Measurements from ENCODE around the gene ENO2.

ENO2 gene

DNA sequence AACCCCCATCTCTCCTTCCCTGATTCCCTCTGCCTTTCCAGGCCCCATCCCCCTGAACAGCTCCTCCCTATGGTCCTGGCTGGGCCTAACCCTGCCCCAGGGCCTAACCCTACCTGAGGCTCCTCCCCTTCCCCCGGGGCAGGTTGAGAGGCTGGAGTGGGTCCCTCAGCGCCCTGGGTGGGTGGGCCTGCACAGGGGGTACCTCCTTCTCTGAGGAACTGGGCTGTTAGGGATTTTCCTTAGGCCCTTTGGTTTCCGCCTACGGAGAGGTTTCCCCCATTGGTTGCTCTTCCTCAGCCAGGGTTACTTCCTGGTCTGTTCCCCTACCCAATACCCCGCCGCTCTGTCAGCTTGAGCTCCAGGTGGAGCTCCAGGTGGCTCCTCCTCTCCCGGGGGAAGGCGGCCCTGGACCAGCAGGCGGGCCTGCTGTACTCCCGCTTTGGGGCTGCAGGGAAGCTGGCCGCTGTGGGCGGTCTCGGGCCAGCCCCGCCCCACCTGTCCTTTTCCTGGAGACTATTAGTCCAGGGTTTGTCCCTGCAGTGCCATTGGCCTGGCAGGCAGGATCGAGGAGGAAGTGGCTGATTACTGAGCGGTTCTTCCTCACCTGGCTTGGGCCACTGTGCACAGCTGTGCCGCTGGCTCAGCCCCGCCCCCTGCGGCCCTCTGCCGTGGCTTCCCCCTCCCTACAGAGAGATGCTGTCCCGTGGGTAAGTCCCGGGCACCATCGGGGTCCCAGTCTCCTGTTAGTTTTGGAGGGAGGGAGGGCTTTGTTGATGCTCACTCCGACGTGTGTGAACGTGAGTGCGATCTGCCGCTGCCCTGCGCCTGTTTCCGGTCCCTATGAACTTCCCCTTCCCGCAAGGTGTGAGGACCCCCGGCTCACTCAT is 31.9 kb downstream of the ENO2 start:
- in situ Hi-C loops (cut with HindIII; ENCODE audit: low pct_unique_long_range_greater_than_20kb, low sequenced_read_pairs) = no loop called here
- peak; percentile 61 to 93 for DNase-seq (ENCODE audit: low read depth in 1 of 2, low spot score in 1 of 2)
- no peak for TF ChIP-seq JUND (IDR thresholded peaks at IDR 0.05; ENCODE audit: low read depth)

DNA sequence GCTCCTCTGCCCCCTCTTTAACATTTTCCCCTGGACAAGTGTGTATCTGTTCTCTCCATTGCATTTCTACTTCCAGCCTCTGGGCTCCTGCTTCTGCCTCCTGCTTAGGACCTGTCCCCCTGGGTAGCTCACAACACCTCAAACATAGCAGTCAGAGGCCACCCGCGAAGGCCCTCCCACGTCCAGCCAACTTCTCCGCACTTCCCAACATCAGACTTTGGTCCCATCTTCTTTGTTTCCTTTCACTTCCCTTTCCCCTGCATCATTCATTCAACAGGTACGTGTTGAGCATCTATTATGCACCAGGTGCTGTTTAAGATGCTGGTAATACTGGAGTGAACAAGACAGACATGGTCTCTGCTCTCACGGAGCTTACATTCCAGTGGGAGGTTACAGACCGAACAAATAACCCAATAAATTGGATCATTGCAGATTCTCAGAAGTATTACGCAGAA is 32.6 kb downstream of the ENO2 start:
- no peak for DNase-seq (ENCODE audit: low read depth in 1 of 2, low spot score in 1 of 2)
- in situ Hi-C loops (cut with HindIII; ENCODE audit: low pct_unique_long_range_greater_than_20kb, low sequenced_read_pairs) = no loop called here
- no peak for TF ChIP-seq JUND (IDR thresholded peaks at IDR 0.05; ENCODE audit: low read depth)

DNA sequence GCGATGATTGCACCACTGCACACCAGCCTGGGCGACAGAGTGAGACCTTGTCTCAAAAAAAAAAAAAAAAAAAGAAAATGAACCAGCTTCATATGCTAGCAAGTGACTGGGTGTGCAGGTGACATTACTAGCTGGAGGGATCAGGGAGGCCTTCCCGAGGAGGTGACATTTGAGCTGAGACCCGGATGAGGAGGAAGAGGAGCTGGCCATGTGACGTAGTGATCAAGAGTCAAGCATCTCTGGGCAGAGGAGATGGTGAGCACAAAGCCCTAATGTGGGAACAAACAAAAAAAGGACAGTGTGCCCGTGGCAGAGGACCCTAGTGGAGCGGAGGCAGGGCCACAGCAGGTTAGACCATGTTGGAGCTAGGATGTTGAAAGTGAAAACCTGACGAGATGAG is 33.2 kb downstream of the ENO2 start:
- in situ Hi-C loops (cut with HindIII; ENCODE audit: low pct_unique_long_range_greater_than_20kb, low sequenced_read_pairs) = no loop called here
- DNase-seq (ENCODE audit: low read depth in 1 of 2, low spot score in 1 of 2) = no peak
- TF ChIP-seq JUND (IDR thresholded peaks at IDR 0.05; ENCODE audit: low read depth) = no peak

DNA sequence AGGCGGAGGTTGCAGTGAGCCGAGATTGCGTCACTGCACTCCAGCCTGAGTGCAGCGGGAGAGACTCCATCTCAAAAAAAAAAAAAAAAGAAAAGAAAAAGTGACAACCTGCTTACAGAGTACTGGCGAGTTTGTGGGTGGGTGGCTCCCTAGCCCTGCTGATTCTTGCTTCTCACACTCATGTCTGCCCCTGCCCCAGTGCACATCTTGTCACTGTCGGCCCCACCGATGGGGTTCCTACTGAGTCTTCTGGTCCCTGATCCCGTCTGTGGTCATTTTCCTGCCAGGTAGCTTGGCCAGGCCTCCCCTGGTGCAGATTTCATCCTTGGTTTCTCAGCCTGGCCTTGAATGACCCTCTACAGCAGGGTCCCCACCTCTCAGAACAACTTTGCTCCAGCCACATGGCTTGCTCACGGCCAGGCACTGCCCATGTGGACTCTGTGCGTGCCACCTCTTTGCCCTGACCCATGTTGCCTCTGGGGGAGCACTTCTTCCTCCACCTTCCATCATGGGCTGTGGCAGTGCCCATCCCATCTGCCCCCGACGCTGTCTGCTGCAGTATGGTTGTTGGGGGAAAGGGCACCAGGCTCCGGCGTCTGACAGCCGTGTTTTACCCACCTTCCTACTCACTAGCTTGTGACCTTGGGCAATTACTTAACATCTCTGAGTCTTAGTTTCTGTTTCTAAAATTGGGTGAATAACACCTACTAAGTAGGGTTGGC is 34.7 kb downstream of the ENO2 start:
- in situ Hi-C loops (cut with HindIII; ENCODE audit: low pct_unique_long_range_greater_than_20kb, low sequenced_read_pairs) = no loop called here
- no peak for DNase-seq (ENCODE audit: low read depth in 1 of 2, low spot score in 1 of 2)
- TF ChIP-seq JUND (IDR thresholded peaks at IDR 0.05; ENCODE audit: low read depth) = no peak

DNA sequence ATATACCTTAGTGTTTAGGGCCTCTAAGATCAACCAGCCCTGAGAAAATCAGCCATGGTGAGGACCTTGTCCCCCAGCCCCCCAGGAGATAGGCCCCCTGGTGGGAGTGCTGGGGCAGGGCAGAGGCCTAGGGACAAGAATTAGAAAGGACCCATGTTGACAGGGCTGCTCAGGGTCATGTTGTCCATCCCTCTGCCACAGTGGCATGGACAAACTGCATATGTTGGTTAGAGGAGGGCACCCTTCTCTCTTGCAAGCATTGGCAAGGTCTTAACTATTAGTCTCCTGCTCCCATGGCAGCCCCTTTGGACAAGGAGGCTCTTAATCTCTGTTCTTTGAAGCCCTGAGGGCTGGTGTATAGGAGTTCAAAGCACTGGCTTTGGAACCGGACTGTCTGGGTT is 36.0 kb downstream of the ENO2 start:
- DNase-seq (ENCODE audit: low read depth in 1 of 2, low spot score in 1 of 2) = no peak
- in situ Hi-C loops (cut with HindIII; ENCODE audit: low pct_unique_long_range_greater_than_20kb, low sequenced_read_pairs) = no loop called here
- no peak for TF ChIP-seq JUND (IDR thresholded peaks at IDR 0.05; ENCODE audit: low read depth)

DNA sequence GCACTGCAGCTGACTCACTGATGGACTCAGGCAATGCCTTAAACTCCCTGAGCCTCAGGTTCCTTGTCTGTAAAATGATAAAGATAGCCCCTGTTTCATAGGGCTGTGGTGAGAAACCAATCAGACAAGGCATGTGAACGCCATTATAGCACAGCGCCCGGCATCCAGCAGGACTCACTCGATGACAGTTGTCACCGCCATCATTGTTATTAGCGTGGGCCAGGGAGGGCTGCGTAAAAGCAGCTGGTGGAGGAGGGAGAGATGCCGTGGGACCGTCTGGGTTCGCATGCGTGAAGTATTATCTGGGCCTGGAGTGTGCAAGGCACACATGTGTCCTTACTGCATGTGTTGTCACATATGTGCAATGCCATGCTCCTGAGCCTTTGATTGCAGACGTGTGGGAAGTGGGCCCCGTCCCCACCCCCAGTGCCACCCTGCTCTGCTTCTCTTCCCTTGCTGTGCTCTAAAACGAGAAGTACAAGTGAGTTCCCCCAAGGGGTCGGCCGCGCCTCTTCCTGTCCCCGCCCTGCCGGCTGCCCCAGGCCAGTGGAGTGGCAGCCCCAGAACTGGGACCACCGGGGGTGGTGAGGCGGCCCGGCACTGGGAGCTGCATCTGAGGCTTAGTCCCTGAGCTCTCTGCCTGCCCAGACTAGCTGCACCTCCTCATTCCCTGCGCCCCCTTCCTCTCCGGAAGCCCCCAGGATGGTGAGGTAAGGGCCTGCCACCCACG is 36.6 kb downstream of the ENO2 start, which contains the start of gene PTPN6:
Gene PTPN6 (plus strand): TSS at position 546 of the 730 bp plus-strand sequence. CDS start 157 bp downstream, at position 703.
- TF ChIP-seq JUND (IDR thresholded peaks at IDR 0.05; ENCODE audit: low read depth) = no peak
- DNase-seq (ENCODE audit: low read depth in 1 of 2, low spot score in 1 of 2) = no peak
- in situ Hi-C loops (cut with HindIII; ENCODE audit: low pct_unique_long_range_greater_than_20kb, low sequenced_read_pairs) = no loop called here

DNA sequence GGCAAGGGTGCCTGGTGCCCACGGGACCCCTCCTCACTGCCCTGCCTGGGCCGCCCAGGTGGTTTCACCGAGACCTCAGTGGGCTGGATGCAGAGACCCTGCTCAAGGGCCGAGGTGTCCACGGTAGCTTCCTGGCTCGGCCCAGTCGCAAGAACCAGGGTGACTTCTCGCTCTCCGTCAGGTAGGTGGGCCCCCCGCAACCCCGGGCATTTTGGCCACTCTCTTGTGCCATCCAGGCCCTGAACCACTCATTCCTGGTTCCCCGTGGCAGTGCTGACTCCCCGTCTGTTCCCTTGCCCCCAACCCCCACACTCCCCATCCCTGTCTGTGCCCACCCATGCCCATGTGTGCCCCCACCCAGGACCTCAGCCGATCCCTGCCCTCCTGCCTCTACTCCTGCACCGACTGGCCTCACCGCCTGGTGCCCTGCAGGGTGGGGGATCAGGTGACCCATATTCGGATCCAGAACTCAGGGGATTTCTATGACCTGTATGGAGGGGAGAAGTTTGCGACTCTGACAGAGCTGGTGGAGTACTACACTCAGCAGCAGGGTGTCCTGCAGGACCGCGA is 37.3 kb downstream of the ENO2 start:
- in situ Hi-C loops (cut with HindIII; ENCODE audit: low pct_unique_long_range_greater_than_20kb, low sequenced_read_pairs) = no loop called here
- TF ChIP-seq JUND (IDR thresholded peaks at IDR 0.05; ENCODE audit: low read depth) = no peak
- no peak for DNase-seq (ENCODE audit: low read depth in 1 of 2, low spot score in 1 of 2)

DNA sequence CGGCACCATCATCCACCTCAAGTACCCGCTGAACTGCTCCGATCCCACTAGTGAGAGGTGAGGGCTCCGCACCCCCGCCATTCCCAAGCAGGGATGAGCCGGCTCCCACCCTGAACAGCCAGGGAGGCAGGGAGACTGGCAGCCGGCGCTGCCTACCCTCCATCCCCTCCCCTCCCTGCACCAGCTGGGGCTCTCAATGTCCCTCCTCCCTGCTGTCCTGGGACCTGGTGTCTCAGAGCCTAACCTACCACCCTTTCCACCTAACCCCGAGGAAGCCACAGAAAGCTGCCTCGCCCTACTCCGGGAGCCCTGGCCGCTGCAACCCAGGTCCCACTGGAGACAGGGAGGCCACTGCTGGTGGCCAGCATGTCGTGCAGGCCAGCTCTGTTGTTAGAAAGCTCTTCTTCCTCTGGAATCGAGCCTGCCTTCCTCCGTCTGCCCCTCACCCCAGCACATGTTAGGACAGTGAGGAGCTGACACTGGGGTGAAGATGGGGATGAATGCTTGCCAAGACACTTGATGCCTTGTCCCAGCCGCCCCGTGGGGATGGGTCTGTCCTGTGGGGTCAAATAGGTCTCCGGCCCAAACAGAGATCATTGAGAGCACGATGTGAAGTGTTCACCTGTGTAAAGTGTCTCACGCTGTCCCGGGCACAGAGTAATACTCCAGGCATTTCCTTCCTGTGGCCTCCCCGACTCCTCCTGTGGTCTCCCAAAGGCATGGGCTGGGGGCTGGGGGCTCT is 37.9 kb downstream of the ENO2 start:
- DNase-seq (ENCODE audit: low read depth in 1 of 2, low spot score in 1 of 2) = no peak
- TF ChIP-seq JUND (IDR thresholded peaks at IDR 0.05; ENCODE audit: low read depth) = no peak
- in situ Hi-C loops (cut with HindIII; ENCODE audit: low pct_unique_long_range_greater_than_20kb, low sequenced_read_pairs) = no loop called here

DNA sequence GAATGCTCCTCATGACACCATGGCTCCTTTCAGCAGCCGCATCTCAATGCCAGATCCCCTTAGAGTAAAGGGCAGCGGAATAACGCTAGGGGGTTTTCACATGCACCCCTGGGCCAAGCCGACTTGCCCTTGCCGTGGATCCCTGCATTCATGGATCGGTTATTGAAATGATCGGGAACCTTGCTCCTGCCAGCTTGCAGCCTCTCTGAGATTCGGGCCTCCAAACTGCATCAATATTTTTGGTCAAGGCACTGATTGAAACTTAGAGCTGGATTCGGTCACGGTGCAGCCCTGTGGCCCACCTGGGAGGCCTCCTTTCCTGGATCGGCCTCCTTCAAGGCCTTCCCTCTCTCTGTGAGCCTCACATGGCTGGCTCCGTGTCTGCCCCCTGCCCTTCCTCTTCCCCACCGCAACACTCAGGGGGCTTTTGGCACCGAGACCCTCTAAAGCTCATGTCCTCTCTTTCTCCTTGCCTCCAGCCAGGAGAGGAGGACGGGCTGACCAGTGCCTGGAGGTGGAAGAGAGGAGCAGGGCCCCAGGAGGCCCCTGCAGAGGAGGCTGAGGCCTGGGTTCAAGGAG is 38.6 kb downstream of the ENO2 start:
- no peak for TF ChIP-seq JUND (IDR thresholded peaks at IDR 0.05; ENCODE audit: low read depth)
- in situ Hi-C loops (cut with HindIII; ENCODE audit: low pct_unique_long_range_greater_than_20kb, low sequenced_read_pairs) = no loop called here
- no peak for DNase-seq (ENCODE audit: low read depth in 1 of 2, low spot score in 1 of 2)

DNA sequence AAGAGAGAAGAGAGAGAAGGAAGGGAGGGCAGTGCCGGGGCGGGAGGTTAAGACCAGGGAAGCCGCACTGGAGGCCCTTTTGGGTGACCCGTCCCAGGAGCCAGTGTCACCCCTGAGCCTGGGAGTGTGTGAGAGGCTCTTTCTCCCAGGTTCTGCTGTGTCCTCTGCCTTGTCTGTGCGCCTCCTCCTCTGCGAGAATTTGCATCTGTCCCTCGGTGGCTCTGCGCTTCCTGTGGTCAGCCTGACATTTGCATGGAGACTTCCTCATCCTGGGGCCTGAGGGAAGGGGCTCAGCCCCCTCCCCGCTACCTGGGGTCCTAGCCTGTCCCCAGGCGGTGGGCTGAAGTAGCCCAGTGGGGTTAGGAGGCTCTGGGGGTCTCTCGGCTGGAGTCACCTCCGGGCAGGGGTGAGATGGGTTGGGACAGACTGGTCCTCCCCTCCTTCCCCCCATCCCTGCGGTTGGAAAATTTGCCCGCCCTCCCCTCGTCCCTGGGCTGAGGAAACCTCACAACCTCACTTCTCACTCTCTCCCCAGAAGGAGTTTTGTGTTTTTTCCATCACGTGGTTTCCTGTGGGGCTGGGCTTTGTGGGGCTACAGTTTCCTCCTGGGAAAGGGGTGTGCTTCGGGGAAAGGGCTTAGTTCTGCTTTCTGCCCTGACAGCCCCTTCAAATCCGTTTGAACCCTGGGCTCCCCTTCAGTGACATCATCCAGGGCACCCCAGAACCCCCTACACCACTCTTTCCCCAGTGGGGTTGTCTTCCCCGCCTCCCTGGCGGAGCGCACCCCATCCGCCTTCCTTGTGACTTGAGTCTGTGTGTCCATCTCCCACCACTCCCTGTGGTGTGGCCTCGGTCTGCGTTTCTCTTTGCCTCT is 39.3 kb downstream of the ENO2 start:
- TF ChIP-seq JUND (IDR thresholded peaks at IDR 0.05; ENCODE audit: low read depth) = no peak
- no peak for DNase-seq (ENCODE audit: low read depth in 1 of 2, low spot score in 1 of 2)
- in situ Hi-C loops (cut with HindIII; ENCODE audit: low pct_unique_long_range_greater_than_20kb, low sequenced_read_pairs) = no loop called here
